Psoas muscle (tissue), 8 donors: ENCODE data around the gene SPHK2. TPM values are rescaled to one million over a fixed set of nuclear protein-coding genes. Genes with fewer than 3 reads are reported as not detected.

Experiments
- ATAC-seq, 4 donors: fragments of 200-7000 bp; cut with Tn5 transposase; one replicate each; pipeline ENCODE4 v1.9.1; 2020; ENCODE audit warnings: moderate library complexity in 3 of 4, mild to moderate bottlenecking in 2 of 4
- DNase-seq, 2 donors: peaks; one replicate each; pipeline ENCODE4 v3.0.0-alpha.2; 2020
- H3K27ac ChIP-seq: fragments of 200-600 bp; one replicate; pipeline ENCODE4 v1.8.0; 2022
- H3K27me3 ChIP-seq, 3 donors: fragments of 200-600 bp in 1 of 3; one replicate each; pipeline versions ENCODE4 v1.6.1 to v1.8.0; 2013 to 2022; ENCODE audit warnings: low read length in 2 of 3, mild to moderate bottlenecking in 2 of 3, moderate library complexity in 1 of 3; ENCODE audit not compliant: insufficient read depth in 3 of 3
- H3K36me3 ChIP-seq, 2 donors: fragments of 200-600 bp in 1 of 2; one replicate each; pipeline versions ENCODE4 v1.6.1 to v1.8.0; 2013 to 2022; ENCODE audit warnings: low read depth in 1 of 2, mild to moderate bottlenecking in 1 of 2, moderate library complexity in 1 of 2; ENCODE audit not compliant: insufficient read depth in 1 of 2
- H3K4me1 ChIP-seq: fragments of 200-600 bp; one replicate; pipeline ENCODE4 v1.8.0; 2022
- H3K4me3 ChIP-seq: fragments of 200-600 bp; one replicate; pipeline ENCODE4 v1.8.0; 2022; ENCODE audit warnings: mild to moderate bottlenecking
- H3K9me3 ChIP-seq: fragments of 200-600 bp; one replicate; pipeline ENCODE4 v1.8.0; 2022
- CTCF ChIP-seq: fragments of 200-600 bp; IDR thresholded peaks from one replicate; pipeline ENCODE4 v1.8.0; 2022; ENCODE audit warnings: antibody characterized with exemption
- WGBS, 3 donors: extraction: QIAGEN DNeasy Blood & Tissue Kit; methylation state at CpG; one replicate each; pipeline versions ENCODE4 v1.1.6 to v1.1.7; 2013; 5-methylcytosine and 5-hydroxymethylcytosine counted together
- intact Hi-C, 2 donors: fragments of 100-400 bp; cut with DNase I; formaldehyde crosslinking; loops; one replicate each; pipeline versions ENCODE4 v1.11.0 to v1.14.2; 2022
- polyA plus RNA-seq, 3 donors: library from polyadenylated mRNA; stranded (reverse); fragments of 200-250 nt; gene quantifications; one replicate each; pipeline ENCODE4 v1.2.3, GENCODE V29; 2013
- total RNA-seq, 4 donors: library from RNA; stranded (reverse); fragmentation: NEBNext Ultra II Directional in 2 of 4; extraction: Animal tissue kit (Norgen Biotek cat#: 25700) in 2 of 4; gene quantifications; one replicate each; pipeline versions ENCODE4 v1.2.1 to v1.2.4, GENCODE V29; 2021 to 2023
- donor health status: healthy with polysubstance abuse.
- donor health status: DM: no; HTN: no; CAD: no; lungs with moderate emphysema.
- donor health status: Bipolar disorder and iron deficiency.
- donor health status: healthy.
- donor health status: DM: yes; HTN: yes; CAD: no.
- donor health status: DM: no; HTN: no; CAD: no.
- donor health status: DM: no; HTN: no; CAD: no.
- donor health status: DM: yes; HTN: yes; CAD: no.

SPHK2 gene
- total and polyA plus RNA-seq, 7 donors: 3.3 to 12.8 (median 5.0) TPM

- intact Hi-C loops: loop anchor here (10.0 kb wide), 2 partner anchors 164 to 174 kb away; partner anchors contain the start of gene HSD17B14 (in 1 of the 2)
- H3K4me1 ChIP-seq: peaks cover 9% of the 10 kb centered on the region
- DNase-seq (no peak), ATAC-seq (no peak)
- no peak overlapping the region for H3K27ac ChIP-seq
- TF ChIP-seq CTCF: no peak
- no peaks in the 10 kb centered on the region for H3K36me3 ChIP-seq
- 73 to 79% (median 75%) methylated on average over 20 to 21 of the region's 21 CpGs for WGBS, 3 donors
- no peaks in the 10 kb centered on the region for H3K9me3 ChIP-seq
- no peak overlapping the region for H3K4me3 ChIP-seq
- no peaks in the 10 kb centered on the region for H3K27me3 ChIP-seq
Observed at GRCh38 chr19:48670699-48671445, 51.6 kb downstream of the SPHK2 start.

GRCh38 chr19:48671446-48671995, 52.2 kb downstream of the SPHK2 start:
- ATAC-seq (no peak), DNase-seq (no peak)
- intact Hi-C loops: loop anchor here (10.0 kb wide), 2 partner anchors 163 to 173 kb away; partner anchors contain the start of gene HSD17B14 (in 1 of the 2)

GRCh38 chr19:48672994-48673393, 53.7 kb downstream of the SPHK2 start, which contains the start of gene NTN5:
Gene NTN5 (minus strand): TSS chr19:48673017. CDS start chr19:48670986, 2,031 bp downstream.
- TF ChIP-seq CTCF: no peak
- intact Hi-C loops: loop anchor here (10.0 kb wide), 2 partner anchors 162 to 172 kb away; partner anchors contain the start of gene HSD17B14 (in 1 of the 2)
- H3K36me3 ChIP-seq: no peaks in the 10 kb centered on the region
- no peak within 1 kb of the TSS for H3K4me3 ChIP-seq
- no peaks in the 10 kb centered on the region for H3K27me3 ChIP-seq
- no peak for ATAC-seq
- WGBS, 3 donors: 83 to 87% (median 86%) methylated on average over 24 to 25 of the region's 25 CpGs
- no peaks in the 10 kb centered on the region for H3K9me3 ChIP-seq
- DNase-seq: no peak
- H3K27ac ChIP-seq: no peak within 1 kb of the TSS
- peaks cover 9% of the 10 kb centered on the region for H3K4me1 ChIP-seq

More at GRCh38 chr19:48671446-48671995, 52.2 kb downstream of the SPHK2 start:
- no peaks in the 10 kb centered on the region for H3K36me3 ChIP-seq
- H3K4me3 ChIP-seq: no peak overlapping the region
- TF ChIP-seq CTCF: no peak
- no peak overlapping the region for H3K27ac ChIP-seq
- H3K4me1 ChIP-seq: peaks cover 9% of the 10 kb centered on the region
- H3K27me3 ChIP-seq: no peaks in the 10 kb centered on the region
- 78 to 92% (median 84%) methylated on average over 8 to 10 of the region's 10 CpGs for whole genome bisulfite sequencing, 3 donors
- H3K9me3 ChIP-seq: no peaks in the 10 kb centered on the region

GRCh38 chr19:48673436-48674100, 54.3 kb downstream of the SPHK2 start:
- H3K27ac ChIP-seq: no peak overlapping the region
- intact Hi-C loops: loop anchor here (10.0 kb wide), 2 partner anchors 161 to 171 kb away; partner anchors contain the start of gene HSD17B14 (in 1 of the 2)
- no peaks in the 10 kb centered on the region for H3K36me3 ChIP-seq
- no peak overlapping the region for H3K4me3 ChIP-seq
- no peaks in the 10 kb centered on the region for H3K27me3 ChIP-seq
- DNase-seq (no peak), ATAC-seq (no peak)
- H3K9me3 ChIP-seq: no peaks in the 10 kb centered on the region
- peaks cover 9% of the 10 kb centered on the region for H3K4me1 ChIP-seq
- no peak for TF ChIP-seq CTCF
- 78 to 83% (median 81%) methylated on average over 25 of the region's 25 CpGs for WGBS, 3 donors
